Naive thymus-derived CD8-positive, alpha-beta T cell (primary cell): Measurements from ENCODE around the gene PDIA5. TPM values are rescaled to one million over a fixed set of nuclear protein-coding genes. Genes with fewer than 3 reads are reported as not detected.

Source experiments
- ATAC-seq, 2 donors: fragments of 150-1000 bp; cut with Tn5 transposase in 1 of 2; sonication (Bioruptor Pico), chemical (Tn5 transposase) in 1 of 2; 1 replicate in 1 of 2; 2 replicates in 1 of 2; pipeline ENCODE4 v1.10.0; 2021; ENCODE audit warnings: mild to moderate bottlenecking in 2 of 2, moderate library complexity in 2 of 2
- POLR2A ChIA-PET: fragments of 350-600 bp; sonication (Branson Sonifier 250); formaldehyde crosslinking; loops from one replicate; lab custom pipeline; 2021; ENCODE audit warnings: antibody characterized with exemption; lab: Charles Lee
- DNase-seq, 10 donors: peaks; one replicate each; pipeline versions ENCODE4 v3.0.0 to v3.0.0-alpha.2; 2020 to 2022
- H3K27ac Mint-ChIP-seq, 10 donors: one replicate each; pipeline ENCODE4 v1.8.0; 2020 to 2022; ENCODE audit warnings: mild to moderate bottlenecking in 10 of 10, mixed read lengths in 10 of 10, moderate library complexity in 4 of 10, inconsistent platforms in 1 of 10
- H3K27me3 Mint-ChIP-seq, 5 donors: one replicate each; pipeline ENCODE4 v1.8.0; 2021 to 2022; ENCODE audit warnings: mixed read lengths in 5 of 5
- H3K36me3 Mint-ChIP-seq, 3 donors: one replicate each; pipeline ENCODE4 v1.8.0; 2020 to 2022; ENCODE audit warnings: mixed read lengths in 3 of 3, mild to moderate bottlenecking in 2 of 3, inconsistent platforms in 1 of 3
- H3K4me1 Mint-ChIP-seq, 4 donors: one replicate each; pipeline ENCODE4 v1.8.0; 2021 to 2022; ENCODE audit warnings: mixed read lengths in 4 of 4
- H3K4me3 Mint-ChIP-seq, 10 donors: one replicate each; pipeline ENCODE4 v1.8.0; 2020 to 2022; ENCODE audit warnings: mild to moderate bottlenecking in 10 of 10, mixed read lengths in 10 of 10, moderate library complexity in 6 of 10, inconsistent platforms in 1 of 10
- H3K9me3 Mint-ChIP-seq, 9 donors: one replicate each; pipeline ENCODE4 v1.8.0; 2020 to 2022; ENCODE audit warnings: mixed read lengths in 9 of 9, mild to moderate bottlenecking in 3 of 9, inconsistent platforms in 1 of 9, moderate library complexity in 1 of 9
- polyA plus RNA-seq, 3 donors: library from polyadenylated mRNA; unstranded; fragments of 300-500 nt; fragmentation: Illumina TruSeq; gene quantifications; one replicate each; pipeline ENCODE4 v1.2.3, GENCODE V29; 2021
- total RNA-seq, 8 experiments: library from RNA in 2 of 8; stranded (reverse) in 2 of 8; gene quantifications; one replicate each; pipeline ENCODE4 v1.2.3 and lab custom pipeline; 2021 to 2026

Gene PDIA5
- total and polyA plus RNA-seq, 5 experiments from 2014 or later: 3.2 to 6.9 (median 5.2) TPM

DNA sequence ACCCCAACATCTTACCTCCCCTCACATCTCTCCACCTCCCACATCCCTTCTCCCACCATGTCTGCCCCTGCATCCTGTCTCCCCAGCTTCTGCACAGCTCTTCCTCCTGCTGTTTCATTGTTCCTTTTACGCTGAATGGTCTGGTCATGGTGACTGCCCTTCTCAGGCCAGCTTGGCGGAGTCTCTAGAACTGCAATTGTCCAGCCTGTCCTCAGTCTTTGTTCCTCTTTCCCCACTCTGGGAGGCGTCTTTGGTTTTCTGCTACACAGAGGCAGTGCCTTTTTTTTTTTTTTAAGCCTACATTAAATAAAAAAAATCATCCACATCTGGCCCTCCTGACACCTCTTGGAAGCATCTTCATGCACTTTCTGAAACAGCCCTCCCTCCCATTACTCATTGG lies 85.9 kb downstream of the PDIA5 start:
- Mint-ChIP-seq H3K9me3 (peaks cover 0 to 12% (median 0%) of the 10 kb centered on the region in 9 donors), H3K27me3 (no peaks in the 10 kb centered on the region), H3K27ac (peak overlapping the region; percentile 38 to 94 (median 80)), H3K4me3 (no peak overlapping the region), H3K36me3 (peaks cover 4 to 29% (median 19%) of the 10 kb centered on the region in 3 donors), H3K4me1 (peaks cover 0 to 10% (median 7%) of the 10 kb centered on the region in 4 donors)
- POLR2A ChIA-PET: no interaction called here
- ATAC-seq (no peak), DNase-seq (peak in 1 of 10 donors; percentile 6)

DNA sequence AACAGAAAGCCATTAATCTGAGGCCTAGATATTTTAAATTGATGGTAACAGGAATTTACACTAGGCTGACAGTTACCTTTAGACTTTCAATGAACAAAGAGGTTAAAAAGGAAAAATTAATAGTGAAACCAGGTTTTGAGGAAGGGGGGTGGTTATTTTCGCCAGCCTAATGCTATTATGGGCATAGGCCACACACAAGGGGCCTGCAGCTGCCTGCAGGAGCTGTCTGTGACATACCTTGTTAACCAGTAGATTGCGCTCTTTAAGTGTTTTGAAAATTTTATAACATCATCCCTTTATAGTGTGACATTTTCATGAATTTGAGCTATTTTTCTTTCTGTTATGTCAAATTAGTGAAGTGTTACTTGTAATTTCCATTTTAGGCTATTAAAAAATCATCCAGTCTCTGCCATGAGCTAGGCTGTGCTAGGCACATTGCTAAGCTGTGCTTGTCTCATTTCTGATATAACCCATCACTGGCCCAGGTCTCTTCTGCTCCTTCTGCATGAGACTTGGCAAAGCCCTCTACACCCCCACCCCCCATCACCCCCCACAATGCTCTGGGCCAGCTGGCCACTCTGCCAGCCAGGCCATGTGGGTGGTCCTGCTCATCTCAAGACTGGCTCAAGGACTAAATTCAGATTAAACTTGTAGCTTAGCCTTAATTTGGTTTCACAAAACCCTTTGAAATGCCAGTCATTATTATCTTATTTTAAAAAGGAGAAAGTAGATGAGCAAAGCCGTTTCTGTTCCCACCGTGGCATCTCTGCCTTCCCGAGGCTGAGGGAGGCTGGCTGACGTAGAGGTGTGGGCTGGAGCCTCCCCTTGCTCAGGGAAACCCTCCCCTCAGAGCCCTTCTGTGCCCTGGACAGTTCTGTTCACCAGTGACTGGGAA lies 86.5 kb downstream of the PDIA5 start:
- POLR2A ChIA-PET: no interaction called here
- H3K4me3 Mint-ChIP-seq: no peak overlapping the region
- ATAC-seq: no peak
- H3K27me3 Mint-ChIP-seq: no peaks in the 10 kb centered on the region
- peak in 1 of 10 donors; percentile 1 for DNase-seq
- H3K4me1 Mint-ChIP-seq: peaks cover 0 to 10% (median 7%) of the 10 kb centered on the region in 4 donors
- peaks cover 4 to 29% (median 19%) of the 10 kb centered on the region in 3 donors for H3K36me3 Mint-ChIP-seq
- peak overlapping the region in 7 of 10 donors; percentile 10 to 94 (median 38) for H3K27ac Mint-ChIP-seq
- peaks cover 0 to 12% (median 0%) of the 10 kb centered on the region in 9 donors for H3K9me3 Mint-ChIP-seq

DNA sequence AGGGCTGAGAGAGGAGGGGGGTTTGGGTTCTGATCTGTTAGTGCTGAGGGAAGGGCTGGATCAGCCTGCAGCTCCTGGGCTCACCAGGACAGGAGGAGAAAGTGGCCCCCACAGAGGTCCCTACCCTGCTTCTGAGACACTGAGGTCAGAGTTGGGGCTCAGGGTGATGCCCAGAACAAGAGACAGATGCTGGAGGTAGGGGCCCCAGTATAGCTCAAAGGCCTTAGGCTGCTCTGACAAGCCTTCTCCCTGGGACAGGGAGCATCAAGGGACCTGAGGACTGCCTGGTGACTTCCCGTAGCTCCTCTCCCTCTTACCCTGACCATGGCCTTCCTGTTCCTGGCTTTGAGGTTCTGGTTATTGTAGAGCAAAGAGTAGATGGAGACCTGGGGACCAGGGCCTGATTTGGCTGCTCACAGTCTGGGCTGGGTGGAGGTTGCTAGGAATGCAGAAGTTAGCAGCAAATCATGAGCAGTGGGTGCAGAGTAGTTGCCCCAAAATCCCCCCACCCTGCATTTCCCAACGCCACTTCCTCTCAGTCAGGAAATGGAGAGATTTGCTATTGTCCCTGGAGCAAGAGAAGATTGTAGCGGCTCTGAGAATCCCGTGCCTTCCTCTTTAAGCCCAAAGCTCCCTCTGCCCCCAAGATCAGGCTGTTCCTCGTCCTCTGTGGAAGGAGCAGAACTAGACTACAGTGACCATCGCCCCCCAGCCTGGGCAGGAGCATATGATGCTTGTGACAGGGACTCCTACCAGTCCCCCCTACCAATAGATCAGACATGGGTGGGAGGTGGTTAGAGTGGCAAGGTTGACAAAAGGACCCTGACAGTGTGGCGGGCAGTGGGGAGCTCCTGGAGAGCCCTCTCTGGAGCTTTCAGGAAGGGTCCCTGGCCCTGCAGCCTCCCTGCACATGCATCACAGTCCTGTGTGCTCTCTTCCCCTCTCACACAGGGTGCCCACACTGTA lies 87.5 kb downstream of the PDIA5 start:
- H3K4me3 Mint-ChIP-seq: no peak overlapping the region
- peaks cover 0 to 12% (median 0%) of the 10 kb centered on the region in 9 donors for H3K9me3 Mint-ChIP-seq
- DNase-seq (peak in 1 of 10 donors; percentile 9), ATAC-seq (no peak)
- POLR2A ChIA-PET: no interaction called here
- no peaks in the 10 kb centered on the region for H3K27me3 Mint-ChIP-seq
- H3K27ac Mint-ChIP-seq: no peak overlapping the region
- H3K4me1 Mint-ChIP-seq: peaks cover 0 to 9% (median 4%) of the 10 kb centered on the region in 4 donors
- peaks cover 0 to 29% (median 15%) of the 10 kb centered on the region in 3 donors for H3K36me3 Mint-ChIP-seq

DNA sequence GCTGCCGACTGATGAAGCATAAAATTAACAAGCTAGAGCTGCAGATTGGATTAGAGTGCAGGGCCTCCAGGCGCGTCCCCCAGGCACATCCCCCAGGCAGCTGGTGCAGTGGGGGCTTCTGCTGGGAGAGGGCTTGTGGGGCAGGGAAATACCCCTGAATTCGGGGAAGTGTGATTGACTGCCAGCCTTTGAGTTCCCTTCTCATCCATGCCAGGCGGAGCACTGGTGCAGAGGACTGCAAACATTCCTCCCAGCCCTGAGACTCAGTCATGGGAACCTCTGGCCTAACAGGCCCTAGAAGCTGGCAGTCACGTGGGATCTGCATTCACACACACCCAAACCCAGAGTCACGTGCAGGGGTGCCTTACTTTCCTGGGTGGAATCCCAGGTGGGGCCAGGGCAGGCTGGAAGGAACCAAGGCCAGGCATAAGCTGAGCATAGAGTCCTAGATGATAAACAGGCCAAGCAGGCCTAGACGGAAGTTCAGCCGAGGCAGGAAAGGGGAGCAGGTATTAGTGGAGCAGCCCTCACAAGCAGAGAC lies 88.7 kb downstream of the PDIA5 start:
- Mint-ChIP-seq H3K36me3 (peaks cover 0 to 30% (median 18%) of the 10 kb centered on the region in 3 donors), H3K27me3 (no peaks in the 10 kb centered on the region), H3K4me1 (peaks cover 0 to 9% (median 4%) of the 10 kb centered on the region in 4 donors), H3K9me3 (peaks cover 0 to 11% (median 0%) of the 10 kb centered on the region in 9 donors), H3K4me3 (no peak overlapping the region), H3K27ac (no peak overlapping the region)
- ATAC-seq (no peak), DNase-seq (peak in 1 of 10 donors; percentile 10)
- POLR2A ChIA-PET: no interaction called here

DNA sequence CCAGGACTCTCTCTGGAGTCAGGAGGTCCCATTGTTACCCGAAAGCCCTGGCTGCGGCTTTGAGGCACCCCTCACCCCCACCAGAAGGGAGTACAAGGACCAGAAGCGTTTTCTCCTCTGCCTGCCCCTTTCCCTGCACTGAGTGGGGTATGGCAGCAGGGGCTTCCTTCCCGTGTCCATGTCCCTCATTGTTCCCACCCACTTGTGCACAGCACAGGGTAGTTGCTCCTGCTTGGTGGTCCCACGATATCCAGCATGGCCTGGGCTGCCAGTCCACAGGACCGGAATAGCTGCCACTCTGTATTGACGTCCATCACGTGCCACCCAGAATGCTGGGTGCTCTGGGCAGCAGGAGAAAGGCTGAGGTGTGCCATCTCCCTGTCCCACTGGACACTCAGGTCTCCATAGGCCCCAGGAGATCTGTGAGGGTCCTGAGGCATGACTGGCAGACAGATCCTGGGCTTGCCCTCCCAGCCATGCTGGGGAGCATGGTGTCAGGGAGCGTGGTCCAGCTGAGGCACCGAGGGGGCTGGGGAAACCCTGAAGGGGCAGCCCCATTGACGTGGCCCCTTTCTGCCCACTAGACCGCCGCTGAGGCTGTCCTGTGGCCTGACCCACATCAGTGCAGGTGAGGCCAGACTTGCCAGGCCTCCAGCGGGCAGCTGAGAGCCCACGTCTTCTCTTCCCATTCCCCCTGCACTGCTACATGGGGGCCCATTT lies 89.6 kb downstream of the PDIA5 start:
- no peak overlapping the region for H3K4me3 Mint-ChIP-seq
- ATAC-seq (no peak), DNase-seq (no peak)
- peaks cover 0 to 9% (median 3%) of the 10 kb centered on the region in 4 donors for H3K4me1 Mint-ChIP-seq
- peaks cover 0 to 35% (median 18%) of the 10 kb centered on the region in 3 donors for H3K36me3 Mint-ChIP-seq
- H3K27ac Mint-ChIP-seq: no peak overlapping the region
- POLR2A ChIA-PET: no interaction called here
- no peaks in the 10 kb centered on the region for H3K27me3 Mint-ChIP-seq
- H3K9me3 Mint-ChIP-seq: peaks cover 0 to 11% (median 0%) of the 10 kb centered on the region in 9 donors

DNA sequence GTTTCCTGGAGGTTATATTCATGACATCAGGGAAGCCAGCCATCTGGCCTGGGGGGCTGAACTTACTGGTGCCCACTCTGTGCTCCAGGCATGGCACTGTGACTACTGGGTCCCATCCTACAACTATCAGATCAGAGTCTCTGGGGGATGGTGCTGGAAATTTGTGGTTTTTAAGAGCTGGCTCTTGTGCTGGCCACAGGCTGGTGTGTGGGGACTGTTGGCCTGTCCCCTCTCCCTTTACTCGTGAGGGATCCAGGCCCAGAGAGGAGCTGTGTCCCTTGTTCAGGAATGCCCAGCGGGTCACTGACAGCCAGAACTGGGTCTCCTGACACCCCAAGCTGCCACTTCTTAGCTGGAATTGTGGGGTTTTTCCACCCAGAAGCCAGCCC lies 90.4 kb downstream of the PDIA5 start:
- peaks cover 0 to 5% (median 0%) of the 10 kb centered on the region in 9 donors for H3K9me3 Mint-ChIP-seq
- ATAC-seq: no peak
- H3K4me3 Mint-ChIP-seq: no peak overlapping the region

DNA sequence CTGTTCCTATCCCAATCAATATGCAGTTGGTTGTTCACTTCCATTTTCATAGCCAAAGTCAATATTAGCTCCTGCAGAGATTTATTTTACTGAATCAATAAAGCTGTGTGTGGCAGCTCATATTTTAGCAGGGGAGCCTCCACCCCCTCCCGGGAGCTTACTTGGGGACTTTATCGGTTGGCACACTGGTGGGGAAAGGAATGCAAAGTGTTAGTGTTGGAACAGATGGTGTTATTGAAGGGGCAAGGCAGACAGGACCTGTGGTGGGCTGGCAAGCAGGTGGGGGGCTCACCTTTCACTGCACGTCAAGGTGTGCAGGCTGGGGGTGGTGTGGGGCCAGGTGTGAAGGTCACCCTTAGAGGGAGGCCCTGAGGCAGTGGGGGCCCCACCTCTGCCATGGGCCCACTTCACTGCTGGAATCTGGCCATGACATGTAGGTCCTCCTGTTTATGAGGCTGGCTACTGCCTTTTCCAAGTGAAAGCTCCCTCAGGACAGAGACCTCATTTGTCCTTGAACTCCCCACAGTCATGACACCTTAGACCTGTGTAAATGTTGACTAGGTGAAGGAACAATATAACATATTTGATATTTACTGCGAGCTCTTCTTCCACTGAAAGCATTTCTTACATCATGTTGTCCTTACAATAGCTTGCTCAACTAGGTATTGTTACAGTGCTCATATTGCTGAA lies 90.9 kb downstream of the PDIA5 start:
- no peak for DNase-seq
- ATAC-seq: no peak

More for the DNA sequence above, 90.4 kb downstream of the PDIA5 start:
- Mint-ChIP-seq H3K27me3 (no peaks in the 10 kb centered on the region), H3K27ac (no peak overlapping the region), H3K36me3 (peaks cover 0 to 42% (median 24%) of the 10 kb centered on the region in 3 donors), H3K4me1 (peaks cover 0 to 9% (median under 1%) of the 10 kb centered on the region in 4 donors)
- POLR2A ChIA-PET: no interaction called here
- no peak for DNase-seq

DNA sequence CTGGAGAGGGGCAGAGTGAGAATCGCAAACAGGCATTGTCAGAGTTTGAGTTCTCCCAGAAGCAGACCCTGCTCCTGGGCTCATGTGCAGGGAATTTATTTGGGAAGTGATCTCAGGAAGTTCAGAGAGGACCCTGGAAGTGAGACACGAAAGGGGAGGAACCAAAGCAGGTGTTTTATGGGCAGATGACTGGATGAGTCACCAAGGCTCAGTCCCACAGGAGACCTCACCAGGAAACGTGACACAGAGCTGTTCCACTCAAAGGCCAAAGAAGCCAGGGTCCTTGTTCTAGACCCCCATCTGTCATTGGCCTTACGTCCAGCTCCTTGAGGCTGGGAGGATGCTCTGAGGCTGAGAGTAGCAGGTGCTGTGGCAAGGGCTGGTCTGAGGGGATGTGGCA lies 91.5 kb downstream of the PDIA5 start:
- DNase-seq (no peak), ATAC-seq (no peak)
- Mint-ChIP-seq H3K36me3 (peaks cover 0 to 49% (median 30%) of the 10 kb centered on the region in 3 donors), H3K4me1 (peaks cover 0 to 3% (median 1%) of the 10 kb centered on the region in 4 donors), H3K9me3 (no peaks in the 10 kb centered on the region), H3K27ac (no peak overlapping the region), H3K4me3 (no peak overlapping the region), H3K27me3 (no peaks in the 10 kb centered on the region)
- POLR2A ChIA-PET: no interaction called here

More for the DNA sequence above, 90.9 kb downstream of the PDIA5 start:
- Mint-ChIP-seq H3K9me3 (peaks cover 0 to 3% (median 0%) of the 10 kb centered on the region in 9 donors), H3K27me3 (no peaks in the 10 kb centered on the region), H3K27ac (no peak overlapping the region), H3K4me3 (no peak overlapping the region), H3K36me3 (peaks cover 0 to 45% (median 25%) of the 10 kb centered on the region in 3 donors), H3K4me1 (peaks cover 0 to 6% (median under 1%) of the 10 kb centered on the region in 4 donors)
- POLR2A ChIA-PET: no interaction called here

DNA sequence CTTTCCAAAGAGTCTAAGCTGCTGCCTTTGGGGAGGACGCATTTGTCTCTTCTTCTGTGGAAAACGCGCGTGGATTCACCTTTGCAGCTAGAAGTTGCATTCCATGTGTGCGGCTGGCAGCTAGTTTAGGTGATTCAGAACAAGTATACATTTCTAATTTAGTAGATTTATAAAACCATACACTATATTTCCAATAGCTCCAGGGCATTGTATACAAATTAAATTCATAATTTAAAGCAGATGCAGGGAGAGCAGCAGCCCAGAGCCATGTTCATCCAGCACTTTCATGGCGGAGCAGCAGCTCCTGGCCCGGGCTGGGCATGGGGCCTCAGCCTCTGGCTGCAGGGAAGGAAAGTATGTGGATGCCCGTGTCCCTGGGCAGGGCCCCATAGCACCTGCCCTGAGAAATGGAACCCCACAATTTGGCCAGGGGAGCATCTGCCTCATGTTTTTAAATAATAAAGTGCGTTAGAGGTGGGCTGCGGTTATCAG lies 92.1 kb downstream of the PDIA5 start:
- Mint-ChIP-seq H3K9me3 (peaks cover 0 to under 1% (median 0%) of the 10 kb centered on the region in 9 donors), H3K27me3 (no peaks in the 10 kb centered on the region), H3K36me3 (peaks cover 4 to 55% (median 34%) of the 10 kb centered on the region in 3 donors), H3K27ac (no peak overlapping the region), H3K4me1 (peaks cover 0 to 3% (median 0%) of the 10 kb centered on the region in 4 donors), H3K4me3 (no peak overlapping the region)
- ATAC-seq (no peak), DNase-seq (no peak)
- POLR2A ChIA-PET: no interaction called here

DNA sequence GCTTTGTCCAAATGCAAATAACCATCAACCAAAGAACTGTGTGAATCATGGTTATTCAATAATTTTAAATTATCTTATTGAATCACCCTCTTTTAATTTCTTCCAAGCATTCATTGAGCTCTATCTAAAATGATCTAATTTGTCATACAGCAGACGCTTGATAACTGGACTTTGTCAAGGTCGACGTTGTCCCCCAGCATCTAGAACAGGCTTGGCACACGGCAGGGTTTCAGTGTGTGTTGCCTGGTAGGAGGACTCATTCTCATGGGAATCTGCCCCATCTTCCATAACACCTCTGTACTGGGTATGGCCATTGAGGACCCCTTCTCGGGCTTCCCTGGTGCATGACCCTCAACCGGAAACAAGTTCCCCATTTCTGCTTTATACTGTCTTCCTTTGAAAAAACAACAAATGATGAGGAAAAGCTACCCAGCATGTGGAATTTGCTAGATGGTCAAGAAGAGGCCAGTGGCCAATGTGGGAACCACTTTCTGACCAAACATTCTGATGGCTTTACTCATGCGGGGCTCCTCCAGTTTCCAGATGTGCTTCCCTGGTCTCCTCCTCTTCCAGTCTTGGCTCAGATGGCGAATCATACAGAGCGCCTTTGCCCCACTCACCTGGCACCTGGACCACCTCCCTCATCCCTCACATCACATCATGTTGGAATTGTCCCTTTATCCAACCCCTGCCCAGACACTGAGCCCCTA lies 93.3 kb downstream of the PDIA5 start:
- Mint-ChIP-seq H3K36me3 (peaks cover 15 to 66% (median 44%) of the 10 kb centered on the region in 3 donors), H3K27ac (peak overlapping the region in 1 of 10 donors; percentile 38)

More for the DNA sequence above, 93.3 kb downstream of the PDIA5 start:
- POLR2A ChIA-PET: no interaction called here
- Mint-ChIP-seq H3K27me3 (no peaks in the 10 kb centered on the region), H3K9me3 (peaks cover 0 to 5% (median 3%) of the 10 kb centered on the region in 9 donors), H3K4me3 (no peak overlapping the region), H3K4me1 (peaks cover 0 to 3% (median 0%) of the 10 kb centered on the region in 4 donors)
- DNase-seq: no peak
- ATAC-seq: no peak
